CD8-positive, alpha-beta memory T cell (primary cell): ENCODE data around the gene EDC3. TPM values are rescaled to one million over a fixed set of nuclear protein-coding genes. Genes with fewer than 3 reads are reported as not detected.
A peak's percentile ranks its signal among the peaks of the same experiment; 100 is the strongest.

Experiments
- CTCF ChIA-PET: fragments of 350-600 bp; sonication (Branson Sonifier 250); formaldehyde crosslinking; loops from one replicate; lab custom pipeline; 2021; ENCODE audit warnings: antibody characterized with exemption; lab: Charles Lee
- POLR2A ChIA-PET: fragments of 350-600 bp; sonication (Branson Sonifier 250); formaldehyde crosslinking; loops from one replicate; lab custom pipeline; 2021; ENCODE audit warnings: antibody characterized with exemption; lab: Charles Lee
- DNase-seq, 5 donors: peaks; one replicate each; pipeline versions ENCODE4 v3.0.0 to v3.0.0-alpha.2; 2020 to 2022; ENCODE audit warnings: mixed read lengths in 1 of 5
- H3K27ac ChIP-seq: one replicate; pipeline ENCODE4 v1.7.0; 2013; ENCODE audit warnings: low read depth, mild to moderate bottlenecking, low read length, moderate library complexity
- H3K27me3 ChIP-seq: 2 replicates; pipeline ENCODE4 v1.7.0; 2013; ENCODE audit warnings: low read length, mild to moderate bottlenecking; ENCODE audit not compliant: insufficient read depth, poor library complexity, severe bottlenecking
- H3K36me3 ChIP-seq: 2 replicates; pipeline ENCODE4 v1.7.0; 2013; ENCODE audit warnings: mild to moderate bottlenecking, low read length, moderate library complexity; ENCODE audit not compliant: insufficient read depth
- H3K4me1 ChIP-seq: 2 replicates; pipeline ENCODE4 v1.7.0; 2013; ENCODE audit warnings: mild to moderate bottlenecking, low read length, moderate library complexity; ENCODE audit not compliant: insufficient read depth
- H3K4me3 ChIP-seq: 2 replicates; pipeline ENCODE4 v1.7.0; 2013; ENCODE audit warnings: mild to moderate bottlenecking, low read length
- H3K9me3 ChIP-seq: 2 replicates; pipeline ENCODE4 v1.7.0; 2013; ENCODE audit warnings: mild to moderate bottlenecking, low read length
- H3K27ac Mint-ChIP-seq, 8 donors: one replicate each; pipeline ENCODE4 v1.8.0; 2020 to 2021; ENCODE audit warnings: mixed read lengths in 8 of 8, mild to moderate bottlenecking in 6 of 8, inconsistent platforms in 3 of 8, moderate library complexity in 3 of 8
- H3K27me3 Mint-ChIP-seq, 2 donors: one replicate each; pipeline ENCODE4 v1.8.0; 2020 to 2021; ENCODE audit warnings: mixed read lengths in 2 of 2, mild to moderate bottlenecking in 1 of 2, moderate library complexity in 1 of 2
- H3K36me3 Mint-ChIP-seq, 3 donors: one replicate each; pipeline ENCODE4 v1.8.0; 2020 to 2021; ENCODE audit warnings: mixed read lengths in 3 of 3, inconsistent platforms in 1 of 3, mild to moderate bottlenecking in 1 of 3
- H3K4me1 Mint-ChIP-seq, 3 donors: one replicate each; pipeline ENCODE4 v1.8.0; 2020 to 2021; ENCODE audit warnings: mixed read lengths in 3 of 3, inconsistent platforms in 1 of 3, mild to moderate bottlenecking in 1 of 3
- H3K4me3 Mint-ChIP-seq, 7 donors: one replicate each; pipeline ENCODE4 v1.8.0; 2020 to 2021; ENCODE audit warnings: mixed read lengths in 7 of 7, mild to moderate bottlenecking in 6 of 7, moderate library complexity in 4 of 7, inconsistent platforms in 2 of 7
- H3K9me3 Mint-ChIP-seq, 5 donors: one replicate each; pipeline ENCODE4 v1.8.0; 2020 to 2022; ENCODE audit warnings: mixed read lengths in 5 of 5, mild to moderate bottlenecking in 3 of 5, moderate library complexity in 2 of 5, inconsistent platforms in 1 of 5
- polyA plus RNA-seq: library from polyadenylated mRNA; unstranded; fragments of 300-500 nt; fragmentation: Illumina TruSeq; gene quantifications from one replicate; pipeline ENCODE4 v1.2.3, GENCODE V29; 2021
- total RNA-seq, 2 experiments: library from RNA; stranded (reverse); gene quantifications; one replicate each; pipeline ENCODE4 v1.2.3, GENCODE V29; 2021

Gene EDC3
- total and polyA plus RNA-seq, 3 experiments from 2014 or later = 29.9 to 52.0 (median 50.9) TPM

DNA sequence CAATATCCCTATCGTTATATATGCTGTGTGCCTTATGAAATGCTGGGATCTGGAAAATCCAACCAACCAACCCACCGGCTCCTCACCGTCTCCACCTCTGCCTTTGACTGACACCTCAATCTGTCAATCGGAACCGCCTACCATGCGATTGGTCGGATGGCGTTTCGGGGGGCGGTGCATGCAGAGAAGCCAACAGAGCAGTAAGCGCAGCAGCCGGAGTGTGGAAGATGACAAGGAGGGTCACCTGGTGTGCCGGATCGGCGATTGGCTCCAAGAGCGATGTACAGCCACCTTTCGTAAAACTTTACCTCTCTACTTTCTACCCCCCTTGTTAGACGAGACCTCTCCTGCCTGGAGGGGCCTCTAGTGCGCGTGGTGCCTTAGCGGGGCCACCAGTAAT, 73.9 kb downstream of the EDC3 start:
- Histone ChIP-seq H3K36me3 (peaks cover 77% of the 10 kb centered on the region), H3K4me1 (peaks cover 38% of the 10 kb centered on the region), H3K9me3 (no peaks in the 10 kb centered on the region), H3K27ac (no peak overlapping the region), H3K27me3 (no peaks in the 10 kb centered on the region), H3K4me3 (no peak overlapping the region)
- Mint-ChIP-seq H3K36me3 (peaks cover 7 to 93% (median 15%) of the 10 kb centered on the region in 3 donors), H3K27ac (peak overlapping the region in 3 of 8 donors; percentile 40 to 71 (median 62)), H3K9me3 (no peaks in the 10 kb centered on the region), H3K27me3 (peaks cover 0 to 3% of the 10 kb centered on the region in 2 donors), H3K4me1 (peaks cover 45 to 56% (median 47%) of the 10 kb centered on the region in 3 donors), H3K4me3 (no peak overlapping the region)
- CTCF ChIA-PET = interaction anchor here (0.9 to 3.6 kb wide), 5 partner anchors 9 to 220 kb away, joined by 3 to 25 read pairs (median 4); no protein-coding TSS in a partner anchor
- POLR2A ChIA-PET = no interaction called here
- DNase-seq = no peak

DNA sequence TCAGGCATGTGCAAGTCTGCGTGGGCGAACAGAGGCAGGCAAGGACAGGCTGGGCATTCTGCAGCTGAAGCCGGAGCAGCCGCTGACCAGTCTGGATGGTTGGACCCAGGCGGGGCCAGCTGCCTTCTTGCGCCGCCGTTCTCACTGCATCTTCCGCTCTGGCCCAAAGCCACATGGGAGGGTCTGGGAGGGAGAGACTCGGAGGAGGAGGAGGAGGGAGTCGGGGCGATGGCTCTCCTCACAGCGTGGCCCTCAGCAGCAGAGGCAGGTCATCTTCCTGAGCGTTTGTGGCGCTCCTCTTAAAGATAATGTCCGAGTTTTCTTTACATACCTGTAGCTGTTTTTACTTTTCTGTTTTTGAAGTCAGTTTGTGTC, 74.3 kb downstream of the EDC3 start:
- peaks cover 7 to 91% (median 15%) of the 10 kb centered on the region in 3 donors for H3K36me3 Mint-ChIP-seq
- ChIA-PET POLR2A (no interaction called here), CTCF (interaction anchor here (0.9 to 3.6 kb wide), 5 partner anchors 9 to 221 kb away, joined by 3 to 25 read pairs (median 4); no protein-coding TSS in a partner anchor)
- Histone ChIP-seq H3K4me1 (peaks cover 38% of the 10 kb centered on the region), H3K27ac (no peak overlapping the region), H3K36me3 (peaks cover 73% of the 10 kb centered on the region), H3K9me3 (no peaks in the 10 kb centered on the region), H3K4me3 (no peak overlapping the region), H3K27me3 (no peaks in the 10 kb centered on the region)
- H3K27ac Mint-ChIP-seq = peak overlapping the region in 4 of 8 donors; percentile 62 to 94 (median 80)
- peaks cover 49 to 60% (median 51%) of the 10 kb centered on the region in 3 donors for H3K4me1 Mint-ChIP-seq
- H3K4me3 Mint-ChIP-seq = peak overlapping the region in 1 of 7 donors; percentile 38
- H3K27me3 Mint-ChIP-seq = peaks cover 0 to 3% of the 10 kb centered on the region in 2 donors
- no peaks in the 10 kb centered on the region for H3K9me3 Mint-ChIP-seq
- no peak for DNase-seq

DNA sequence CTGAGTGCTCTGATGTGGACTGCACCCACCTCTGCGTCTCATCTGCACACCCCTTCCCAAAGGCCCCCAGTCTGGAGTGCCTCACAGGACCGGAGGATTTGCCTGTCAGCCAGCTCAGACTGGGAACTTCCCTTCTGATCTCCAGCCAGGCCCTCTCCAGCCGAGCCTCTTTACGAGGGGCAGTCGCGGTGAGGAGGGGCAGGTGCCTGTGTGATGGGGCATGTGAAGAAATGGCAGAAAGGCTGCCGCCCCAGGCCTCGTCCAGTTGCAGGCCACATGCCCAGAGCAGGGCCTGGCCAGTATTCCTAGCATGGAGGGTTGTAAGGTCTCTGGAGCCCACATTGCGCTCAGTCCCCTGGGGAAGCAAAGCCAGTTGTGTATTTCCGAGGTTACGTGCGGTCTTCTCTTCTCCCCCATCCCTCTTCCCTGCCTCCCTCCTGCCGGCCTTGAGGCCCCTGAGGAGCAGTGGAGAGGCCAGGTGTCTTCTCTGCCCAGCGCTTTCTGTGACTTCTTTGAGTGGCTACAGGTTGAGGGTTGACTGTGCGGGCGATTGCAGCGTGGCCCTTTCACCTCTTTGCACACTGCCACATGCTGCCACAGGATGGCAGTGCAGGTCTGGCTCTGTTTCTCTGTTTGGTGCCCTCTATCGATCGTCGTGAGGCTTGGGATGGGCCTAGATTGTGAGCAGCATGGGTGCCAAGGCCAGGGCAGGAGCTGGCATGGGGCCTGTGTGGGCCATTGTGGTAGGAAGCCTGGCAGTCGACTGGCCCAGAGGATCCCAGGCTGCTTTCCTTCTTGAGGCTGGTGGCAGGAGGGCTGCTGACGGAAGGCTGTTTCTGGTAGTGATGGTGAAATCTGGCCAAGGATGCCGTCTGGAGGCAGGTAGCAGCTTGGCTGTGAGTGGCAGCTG, 74.9 kb downstream of the EDC3 start:
- peaks cover 52 to 63% (median 54%) of the 10 kb centered on the region in 3 donors for H3K4me1 Mint-ChIP-seq
- peaks cover 7 to 89% (median 15%) of the 10 kb centered on the region in 3 donors for H3K36me3 Mint-ChIP-seq

DNA sequence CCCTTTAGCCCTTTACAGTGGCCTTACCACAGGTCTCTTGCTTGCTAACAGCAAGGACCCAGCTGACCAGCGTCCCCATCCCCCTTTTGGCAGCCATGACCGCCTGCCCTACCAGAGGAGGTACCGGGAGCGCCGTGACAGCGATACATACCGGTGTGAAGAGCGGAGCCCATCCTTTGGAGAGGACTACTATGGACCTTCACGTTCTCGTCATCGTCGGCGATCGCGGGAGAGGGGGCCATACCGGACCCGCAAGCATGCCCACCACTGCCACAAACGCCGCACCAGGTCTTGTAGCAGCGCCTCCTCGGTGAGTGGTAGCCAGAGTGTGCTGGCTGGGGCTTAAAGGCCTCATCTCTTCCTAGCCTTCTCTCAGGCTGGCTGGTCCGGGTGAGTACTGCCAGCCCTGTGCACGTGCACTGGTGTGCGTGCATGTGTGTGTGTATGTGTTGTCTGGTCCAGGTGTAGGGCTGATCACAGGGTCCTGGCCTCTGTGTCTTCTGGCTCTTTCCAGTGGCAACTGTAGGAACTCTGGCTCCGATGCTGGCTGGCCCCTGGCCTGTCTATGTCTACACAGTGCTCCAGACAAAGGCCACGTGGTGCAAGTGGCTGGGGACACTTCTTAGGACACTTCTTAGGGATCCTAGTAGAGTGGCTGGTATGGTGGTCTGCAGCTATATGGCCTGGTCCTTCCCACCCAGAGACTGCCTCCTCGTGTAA, 75.7 kb downstream of the EDC3 start:
- H3K36me3 Mint-ChIP-seq = peaks cover 4 to 82% (median 12%) of the 10 kb centered on the region in 3 donors
- no peaks in the 10 kb centered on the region for H3K9me3 Mint-ChIP-seq
- Histone ChIP-seq H3K27me3 (no peaks in the 10 kb centered on the region), H3K4me1 (peaks cover 38% of the 10 kb centered on the region), H3K36me3 (peaks cover 58% of the 10 kb centered on the region), H3K9me3 (no peaks in the 10 kb centered on the region), H3K27ac (no peak overlapping the region), H3K4me3 (no peak overlapping the region)
- peak overlapping the region in 4 of 8 donors; percentile 12 to 83 (median 52) for H3K27ac Mint-ChIP-seq
- peaks cover 0 to 3% of the 10 kb centered on the region in 2 donors for H3K27me3 Mint-ChIP-seq
- ChIA-PET POLR2A (no interaction called here), CTCF (interaction anchor here (1.0 to 4.9 kb wide), 4 partner anchors 8 to 180 kb away, joined by 3 to 35 read pairs (median 4); no protein-coding TSS in a partner anchor)
- DNase-seq = no peak
- peaks cover 52 to 59% (median 52%) of the 10 kb centered on the region in 3 donors for H3K4me1 Mint-ChIP-seq
- H3K4me3 Mint-ChIP-seq = peak overlapping the region in 2 of 7 donors; percentile 69 to 70

More for the DNA sequence above, 74.9 kb downstream of the EDC3 start:
- no peaks in the 10 kb centered on the region for H3K9me3 ChIP-seq
- ChIA-PET CTCF (interaction anchor here (0.9 to 4.9 kb wide), 6 partner anchors 8 to 222 kb away, joined by 3 to 35 read pairs (median 4); no protein-coding TSS in a partner anchor), POLR2A (no interaction called here)
- H3K4me3 ChIP-seq = no peak overlapping the region
- H3K27ac ChIP-seq = no peak overlapping the region
- Mint-ChIP-seq H3K9me3 (no peaks in the 10 kb centered on the region), H3K4me3 (peak overlapping the region in 3 of 7 donors; percentile 13 to 70 (median 43)), H3K27me3 (peaks cover 0 to 3% of the 10 kb centered on the region in 2 donors), H3K27ac (peak overlapping the region; percentile 2 to 94 (median 84))
- H3K27me3 ChIP-seq = no peaks in the 10 kb centered on the region
- H3K4me1 ChIP-seq = peaks cover 38% of the 10 kb centered on the region
- H3K36me3 ChIP-seq = peaks cover 66% of the 10 kb centered on the region
- DNase-seq = peak; percentile 55 to 79 (median 64)

DNA sequence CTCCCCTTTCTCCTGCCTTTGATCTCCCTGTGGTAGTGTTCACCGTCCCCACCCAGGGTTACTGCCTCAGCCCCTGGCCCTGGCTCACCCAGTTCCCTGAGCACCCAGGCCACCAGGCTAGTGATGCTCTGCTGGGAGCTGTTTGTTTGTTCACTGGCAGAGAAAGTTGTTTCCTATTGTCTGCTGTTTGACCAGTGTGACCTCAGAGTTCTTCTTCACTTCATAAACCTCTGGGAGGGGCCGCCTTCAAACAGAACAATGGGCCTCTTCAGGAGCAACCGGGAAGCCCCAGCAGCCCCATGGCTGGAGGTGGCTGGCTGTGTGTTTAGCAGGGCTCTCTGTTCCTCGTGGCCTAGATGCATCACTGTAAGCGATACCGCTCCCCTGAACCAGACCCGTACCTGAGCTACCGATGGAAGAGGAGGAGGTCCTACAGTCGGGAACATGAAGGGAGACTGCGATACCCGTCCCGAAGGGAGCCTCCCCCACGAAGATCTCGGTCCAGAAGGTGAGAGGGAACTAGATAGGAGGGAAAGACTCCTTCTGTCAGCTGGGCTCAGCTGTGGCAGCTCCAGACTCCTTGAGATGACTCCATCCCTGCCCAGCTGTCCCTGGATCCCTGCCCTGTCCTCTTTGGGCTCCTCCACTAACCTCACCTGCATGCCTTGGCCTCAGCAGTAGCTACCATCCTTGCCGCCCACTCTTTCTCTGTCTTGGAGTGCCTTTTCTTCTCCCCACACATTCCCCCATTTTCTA, 76.8 kb downstream of the EDC3 start:
- H3K4me3 Mint-ChIP-seq = peak overlapping the region in 2 of 7 donors; percentile 16 to 73

DNA sequence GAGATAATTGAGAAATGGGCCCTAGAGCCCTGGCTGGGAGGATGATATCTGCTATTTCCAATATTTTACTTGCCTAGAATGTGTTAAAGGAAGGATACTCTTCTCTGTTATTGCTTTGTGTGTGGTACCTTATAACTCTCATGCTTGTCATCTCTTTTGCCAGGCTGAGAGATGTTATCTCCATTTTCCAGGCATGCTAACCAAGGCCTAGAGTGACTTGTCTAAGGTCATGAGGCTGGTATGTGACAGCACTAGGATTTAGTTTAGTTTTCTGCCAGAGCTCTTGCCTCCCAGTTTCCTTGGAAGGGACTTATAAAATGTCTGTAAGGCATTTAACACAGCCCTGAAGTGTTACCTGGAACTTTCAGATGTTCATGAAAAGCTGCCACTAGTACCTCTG, 78.8 kb downstream of the EDC3 start:
- Histone ChIP-seq H3K27me3 (no peaks in the 10 kb centered on the region), H3K36me3 (peaks cover 27% of the 10 kb centered on the region), H3K9me3 (no peaks in the 10 kb centered on the region), H3K4me1 (peaks cover 38% of the 10 kb centered on the region), H3K4me3 (peak overlapping the region; percentile 95), H3K27ac (peak overlapping the region; percentile 97)
- H3K4me1 Mint-ChIP-seq = peaks cover 47 to 64% (median 52%) of the 10 kb centered on the region in 3 donors
- peak overlapping the region; percentile 95 to 99 (median 97) for H3K27ac Mint-ChIP-seq
- H3K9me3 Mint-ChIP-seq = no peaks in the 10 kb centered on the region
- ChIA-PET CTCF (interaction anchor here (0.8 to 4.9 kb wide), 6 partner anchors 9 to 334 kb away, joined by 3 to 35 read pairs (median 4); no protein-coding TSS in a partner anchor), POLR2A (interaction anchor here (0.6 to 4.0 kb wide), 11 partner anchors 8 to 834 kb away, joined by 3 to 20 read pairs (median 5); partner anchors contain the start of genes ARID3B, EDC3 and SIN3A)
- H3K27me3 Mint-ChIP-seq = peaks cover 0 to 2% of the 10 kb centered on the region in 2 donors
- DNase-seq = no peak
- H3K36me3 Mint-ChIP-seq = peaks cover 4 to 54% (median 10%) of the 10 kb centered on the region in 3 donors
- H3K4me3 Mint-ChIP-seq = peak overlapping the region; percentile 93 to 98 (median 94)

More for the DNA sequence above, 76.8 kb downstream of the EDC3 start:
- Histone ChIP-seq H3K36me3 (peaks cover 48% of the 10 kb centered on the region), H3K9me3 (no peaks in the 10 kb centered on the region), H3K27ac (no peak overlapping the region), H3K4me3 (no peak overlapping the region), H3K4me1 (peaks cover 38% of the 10 kb centered on the region), H3K27me3 (no peaks in the 10 kb centered on the region)
- ChIA-PET POLR2A (no interaction called here), CTCF (interaction anchor here (0.9 to 4.9 kb wide), 5 partner anchors 9 to 181 kb away, joined by 3 to 35 read pairs (median 3); no protein-coding TSS in a partner anchor)
- Mint-ChIP-seq H3K36me3 (peaks cover 4 to 74% (median 12%) of the 10 kb centered on the region in 3 donors), H3K27me3 (peaks cover 0 to 3% of the 10 kb centered on the region in 2 donors), H3K4me1 (peaks cover 52 to 62% (median 52%) of the 10 kb centered on the region in 3 donors), H3K9me3 (no peaks in the 10 kb centered on the region), H3K27ac (peak overlapping the region in 5 of 8 donors; percentile 47 to 98 (median 64))
- DNase-seq = no peak
